Effector CD8-positive, alpha-beta T cell (primary cell): Measurements from ENCODE around the gene STK10.

ENCODE experiments used
- DNase-seq: peaks from one replicate; lab custom pipeline; 2025; lab: John Stamatoyannopoulos, UW

STK10 gene

DNA sequence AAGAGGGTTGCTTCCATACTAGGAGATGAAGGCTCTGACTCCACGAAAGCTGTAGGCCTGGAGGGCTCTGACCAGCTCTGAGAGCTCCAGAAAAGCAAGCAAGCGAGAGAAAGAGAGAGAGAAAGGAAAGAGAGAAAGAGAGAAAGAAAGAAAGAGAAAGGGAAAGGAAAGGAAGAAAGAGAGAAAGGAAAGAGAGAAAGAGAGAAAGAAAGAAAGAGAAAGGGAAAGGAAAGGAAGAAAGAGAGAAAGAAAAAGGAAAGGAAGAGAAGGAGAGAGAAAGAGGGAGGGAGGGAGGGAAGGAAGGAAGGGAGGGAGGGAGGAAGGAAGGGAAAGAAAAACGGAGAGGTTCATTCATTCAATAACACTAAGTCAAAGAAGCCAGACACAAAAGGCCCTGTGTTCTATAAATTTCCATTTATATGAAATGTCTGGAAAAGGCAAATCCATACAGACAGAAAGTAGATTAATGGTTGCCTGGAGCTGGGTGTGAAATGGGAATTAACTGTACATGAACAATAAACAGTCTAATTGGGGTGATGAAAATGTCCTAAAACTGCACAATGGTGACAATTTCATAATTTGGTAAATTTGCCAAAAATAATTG, 1.8 kb upstream of the STK10 start:
- DNase-seq = no peak

DNA sequence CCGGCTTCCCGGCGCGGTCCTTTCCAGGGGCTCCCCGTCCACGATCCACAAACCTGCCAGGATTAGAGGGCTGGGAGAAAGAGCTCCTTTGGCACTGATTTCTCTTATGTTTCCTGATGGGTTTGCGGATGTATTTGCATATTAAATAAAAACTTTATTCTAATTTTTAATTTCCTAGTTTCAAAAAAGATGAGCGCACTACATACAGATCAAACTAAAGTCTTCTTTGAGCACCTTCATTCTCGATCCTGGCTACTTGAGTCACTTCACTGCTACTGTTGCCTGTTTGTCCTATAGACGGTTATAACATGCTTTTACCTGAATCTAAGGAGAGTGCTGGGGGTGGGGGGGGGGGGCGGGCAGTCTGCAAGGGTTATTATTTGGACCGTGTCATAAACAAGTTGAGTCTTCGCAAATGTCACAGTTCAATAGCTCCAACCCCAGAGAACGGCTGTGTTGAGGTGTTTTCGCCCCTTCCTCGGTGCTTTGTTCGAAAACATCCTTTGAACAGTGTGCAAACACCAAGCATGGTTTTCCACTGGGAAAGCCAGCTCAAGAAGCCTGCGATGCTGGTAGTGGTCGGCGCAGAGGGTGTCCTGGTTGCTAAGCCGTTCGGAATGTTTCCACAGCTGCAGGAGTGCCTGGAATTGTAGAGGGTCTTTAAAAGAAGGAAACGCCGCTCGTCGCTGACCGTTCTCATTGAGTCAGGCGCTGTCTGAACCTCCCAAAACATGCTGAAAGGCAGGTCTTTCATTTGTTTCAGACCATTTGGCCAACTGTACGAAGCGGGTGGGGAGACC, 1.1 kb upstream of the STK10 start:
- DNase-seq = no peak

DNA sequence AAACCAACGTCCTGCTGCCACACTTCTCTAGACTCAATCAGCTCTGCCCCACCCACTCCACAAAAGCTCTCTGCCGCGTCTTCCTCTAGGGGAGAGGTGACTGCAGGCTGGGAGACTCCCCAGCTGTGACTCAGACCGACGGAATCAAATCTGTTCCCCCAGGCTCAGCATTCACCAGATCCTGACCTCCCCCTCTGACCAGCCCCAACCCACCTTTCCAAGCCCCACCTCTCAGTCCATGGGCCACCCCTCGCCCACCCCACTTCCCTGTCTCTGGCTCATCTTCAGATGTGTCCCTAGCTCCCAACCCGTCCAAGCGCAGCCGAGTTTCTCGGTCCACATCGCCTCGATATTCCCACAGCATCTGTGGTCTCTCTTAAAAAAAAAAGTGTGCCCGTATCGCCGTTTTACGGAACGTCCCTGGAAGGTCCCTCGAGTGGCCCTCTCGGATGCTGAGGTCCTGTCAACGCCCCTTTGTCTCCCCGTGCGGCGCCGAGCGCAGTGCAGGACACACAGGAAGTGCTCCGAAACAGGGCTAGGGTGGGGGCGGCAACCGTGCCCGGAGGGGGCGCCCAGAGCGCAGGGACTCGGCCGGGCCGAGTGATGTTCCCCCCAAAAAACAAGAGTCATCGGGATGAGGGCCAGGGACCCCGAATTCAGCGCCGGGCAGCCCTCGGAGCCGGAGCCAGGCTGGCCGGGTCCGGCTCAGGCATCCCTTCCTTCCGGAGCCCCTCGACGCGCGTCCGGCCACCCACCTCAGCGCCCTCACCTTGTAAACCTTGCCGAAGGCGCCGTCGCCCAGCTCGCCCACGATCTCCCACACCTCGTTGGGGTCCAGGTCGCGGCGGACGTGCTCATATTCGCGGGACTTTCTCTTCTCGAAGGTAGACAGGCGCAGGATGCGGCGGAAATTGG, 649 bp downstream of the STK10 start:
- peak; percentile 52 for DNase-seq

DNA sequence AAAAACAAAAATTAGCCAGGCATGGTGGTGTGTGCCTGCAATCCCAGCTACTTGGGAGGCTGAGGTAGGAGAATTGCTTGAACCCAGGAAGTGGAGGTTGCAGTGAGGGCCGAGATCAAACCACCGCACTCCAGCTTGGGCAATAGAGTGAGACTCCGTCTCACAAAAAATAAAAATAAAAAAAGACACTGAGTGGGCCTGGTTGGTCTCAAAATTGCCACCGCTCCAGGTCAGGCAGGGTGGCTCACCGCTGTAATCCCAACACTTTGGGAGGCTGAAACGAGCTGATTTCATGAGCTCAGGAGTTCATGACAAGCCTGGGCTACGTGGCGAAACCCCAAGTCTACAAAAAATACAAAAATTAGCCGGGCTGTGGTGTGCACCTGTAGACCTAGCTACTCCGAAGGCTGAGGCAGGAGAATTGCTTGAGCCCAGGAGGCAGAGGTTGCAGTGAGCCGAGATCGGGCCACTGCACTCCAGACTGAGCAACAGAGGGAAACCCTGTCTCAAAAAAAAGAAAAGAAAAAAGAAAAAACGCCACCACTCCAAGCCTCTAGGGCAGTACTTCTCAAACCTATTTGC, 1.8 kb downstream of the STK10 start:
- no peak for DNase-seq

DNA sequence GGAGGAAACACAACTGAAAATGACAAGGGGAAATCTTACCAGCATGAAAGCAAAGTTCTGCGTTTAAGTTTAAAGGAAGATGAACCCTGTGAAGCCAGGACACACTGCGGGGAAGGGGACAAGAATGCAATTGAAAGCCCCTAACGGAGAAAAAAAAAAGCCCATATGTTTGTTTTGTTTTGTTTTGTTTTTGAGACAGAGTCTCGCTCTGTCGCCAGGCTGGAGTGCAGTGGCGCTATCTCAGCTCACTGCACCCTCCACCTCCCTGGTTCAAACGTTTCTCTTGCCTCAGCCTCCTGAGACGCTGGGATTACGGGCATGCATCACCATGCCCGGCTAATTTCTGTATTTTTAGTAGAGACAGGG, 2.9 kb downstream of the STK10 start:
- DNase-seq = no peak

DNA sequence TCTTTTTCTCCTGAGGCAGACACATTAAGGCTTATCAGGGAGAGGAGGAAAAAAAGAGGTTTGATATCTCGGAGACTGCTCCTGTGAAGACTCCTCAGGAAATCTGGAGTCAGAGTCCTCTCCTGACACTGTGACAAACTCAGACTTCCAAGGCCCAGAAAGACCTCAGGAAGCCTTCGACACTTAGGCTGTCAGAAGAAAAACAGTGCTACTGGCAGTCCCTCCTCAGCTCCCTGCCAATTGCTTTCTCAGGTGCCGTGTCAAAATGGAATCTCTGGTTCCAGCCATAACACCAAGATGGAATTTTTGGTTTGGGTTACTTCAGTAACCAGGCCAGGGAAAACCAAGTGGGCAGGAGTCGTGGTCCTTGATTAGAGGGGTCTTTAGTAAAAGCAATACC, 4.1 kb downstream of the STK10 start:
- DNase-seq = no peak

DNA sequence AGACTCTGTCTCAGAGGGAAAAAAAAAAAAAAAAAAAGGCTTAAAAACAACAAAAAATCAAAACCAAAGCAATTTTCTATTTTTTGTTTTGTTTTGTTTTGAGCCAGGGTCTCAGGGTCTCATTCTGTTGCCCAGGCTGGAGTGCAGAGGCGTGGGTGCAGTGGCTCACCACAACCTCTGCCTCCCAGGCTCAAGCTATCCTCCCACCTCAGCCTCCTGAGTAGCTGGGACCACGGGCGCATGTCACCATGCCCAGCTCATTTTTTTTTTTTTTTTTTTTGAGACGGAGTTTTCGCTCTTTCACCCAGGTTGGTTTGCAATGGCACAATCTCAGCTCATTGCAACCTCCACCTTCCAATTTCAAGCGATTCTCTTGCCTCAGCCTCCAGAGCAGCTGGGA, 5.7 kb downstream of the STK10 start:
- DNase-seq = no peak

DNA sequence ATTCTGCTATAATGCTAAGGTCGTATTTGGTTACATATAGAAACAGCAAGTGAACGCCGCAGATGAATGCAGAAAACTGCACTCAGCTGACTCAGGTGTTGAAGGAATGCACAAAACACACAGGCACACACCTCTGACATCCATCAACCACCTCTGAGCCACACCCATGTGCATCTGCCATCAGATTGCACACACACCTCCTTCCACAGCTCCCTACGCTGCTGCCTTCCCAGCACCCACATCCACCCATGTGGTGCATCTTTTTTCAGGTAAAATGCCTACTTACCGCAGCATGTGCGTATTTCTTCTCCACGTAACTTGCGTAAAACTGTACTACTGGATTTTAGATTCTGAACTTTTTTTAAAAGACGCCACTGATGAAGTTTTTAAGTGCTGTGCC, 7.1 kb downstream of the STK10 start:
- no peak for DNase-seq

DNA sequence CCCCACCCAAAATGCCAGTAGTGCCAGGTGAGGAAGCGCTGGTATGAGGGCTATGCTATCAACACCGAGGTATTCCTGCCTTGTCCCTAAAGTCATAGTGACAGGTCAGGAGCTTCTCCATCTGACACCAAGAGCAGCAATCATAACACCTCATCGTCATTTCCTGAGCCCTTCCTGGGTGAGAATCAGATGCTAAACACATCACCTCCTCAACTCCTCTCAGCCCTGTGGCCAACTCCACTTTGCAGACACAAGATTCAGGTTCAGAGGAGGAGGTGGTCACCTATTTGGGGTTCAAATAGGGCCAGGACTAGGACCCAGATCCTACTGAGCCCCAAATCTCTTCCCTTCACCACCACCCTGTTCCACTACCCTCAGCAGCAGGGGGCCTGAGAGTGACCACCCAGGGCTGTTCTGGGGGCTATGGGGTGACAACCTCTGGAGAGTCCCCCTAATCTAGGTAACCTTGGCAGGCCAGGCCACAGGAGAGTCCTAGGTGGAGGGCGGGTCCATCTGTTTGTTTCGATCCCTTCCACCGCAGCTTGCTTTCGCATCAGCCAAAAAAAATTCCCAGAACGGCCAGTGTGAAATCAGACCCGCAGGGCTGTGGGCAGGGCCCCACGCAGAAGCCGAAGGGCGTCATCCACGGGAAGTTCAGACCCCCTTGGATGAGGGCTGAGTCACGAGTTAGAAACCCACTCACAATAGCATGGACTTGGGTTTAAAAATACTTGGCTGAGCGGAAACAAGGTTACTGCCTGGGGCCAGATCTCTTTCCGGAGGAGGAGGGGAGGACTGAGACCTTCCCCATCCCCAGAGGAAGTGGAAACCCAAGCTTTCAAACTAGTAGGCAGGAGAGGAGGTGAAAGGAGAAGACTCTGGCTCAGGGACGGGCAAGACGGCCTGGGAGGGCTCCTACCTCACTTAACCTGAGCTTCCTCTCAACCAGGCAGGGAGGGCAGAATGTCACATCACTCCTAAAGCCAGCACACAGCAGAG, 8.7 kb downstream of the STK10 start:
- DNase-seq = peak; percentile 33

DNA sequence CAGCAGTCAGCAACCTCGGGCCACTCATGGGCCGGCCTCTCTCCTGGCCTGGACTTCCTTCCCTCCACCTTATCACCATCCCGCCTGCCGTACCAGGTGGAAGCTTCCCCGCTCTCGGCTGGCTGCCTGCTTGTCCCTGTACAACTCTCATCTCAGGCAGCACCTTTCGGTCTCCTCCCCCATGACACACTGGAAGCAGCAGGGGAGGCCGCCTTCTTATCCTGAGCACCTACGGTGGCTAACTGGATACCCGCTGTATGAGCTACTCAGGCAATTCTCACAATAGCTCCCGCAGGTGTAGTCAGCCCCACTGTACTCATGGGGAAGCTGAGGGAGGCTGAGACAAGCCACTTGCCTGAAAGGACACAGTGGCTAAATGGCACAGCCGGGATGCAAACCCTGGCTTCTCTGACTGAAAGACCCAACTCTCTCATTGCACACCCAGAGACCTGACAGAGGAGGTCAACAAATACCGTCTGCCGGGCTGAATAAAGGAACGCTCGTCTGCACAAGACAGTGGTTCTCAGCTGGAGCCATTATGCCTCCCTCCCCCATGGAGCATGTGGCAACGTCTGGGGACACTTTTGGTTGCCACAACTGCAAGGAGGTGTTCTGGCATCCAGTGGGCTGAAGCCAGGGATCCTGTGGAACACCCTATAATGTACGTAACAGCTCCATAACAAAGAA, 9.6 kb downstream of the STK10 start:
- no peak for DNase-seq

DNA sequence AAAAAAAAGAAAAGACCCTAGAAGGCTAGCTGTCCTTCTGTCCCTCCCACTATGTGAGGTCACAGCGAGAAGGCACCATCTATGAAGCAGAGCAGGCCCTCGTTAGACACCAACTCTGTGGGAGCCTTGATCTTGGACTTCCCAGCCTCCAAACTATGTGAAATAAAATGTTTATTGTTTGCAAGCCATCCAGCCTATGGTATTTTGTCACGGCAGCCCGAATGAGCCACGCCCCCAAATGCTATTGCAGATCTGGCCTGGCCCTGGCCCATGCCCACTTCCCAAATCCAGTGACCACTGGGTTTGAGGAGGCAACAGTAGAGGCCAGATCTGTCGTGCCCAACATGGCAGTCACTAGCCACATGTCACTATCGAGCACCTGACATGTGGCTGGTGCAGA, 10.8 kb downstream of the STK10 start:
- DNase-seq = no peak

DNA sequence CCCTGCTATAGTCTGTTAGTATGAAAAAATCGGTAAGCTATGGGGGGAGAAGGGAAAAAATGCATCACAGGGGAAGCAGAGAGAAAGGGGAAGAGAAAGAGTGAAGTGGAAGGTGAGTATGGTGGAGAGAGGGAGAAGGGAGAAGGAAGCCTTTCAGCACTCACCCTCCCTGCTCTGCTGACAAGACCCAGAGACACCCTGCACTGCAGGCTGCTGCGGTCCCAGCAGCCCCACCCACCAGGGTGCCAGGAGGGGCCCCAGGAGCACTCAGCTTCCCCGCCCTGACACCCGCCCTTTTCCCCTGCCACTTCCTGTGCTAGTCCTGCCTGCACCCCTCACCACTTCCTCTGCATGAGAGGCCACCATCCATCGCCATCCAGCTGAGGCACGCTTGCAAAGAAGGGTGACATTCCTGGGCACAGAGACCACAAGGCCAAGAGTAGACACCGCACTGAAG, 12.7 kb downstream of the STK10 start:
- peak; percentile 72 for DNase-seq

DNA sequence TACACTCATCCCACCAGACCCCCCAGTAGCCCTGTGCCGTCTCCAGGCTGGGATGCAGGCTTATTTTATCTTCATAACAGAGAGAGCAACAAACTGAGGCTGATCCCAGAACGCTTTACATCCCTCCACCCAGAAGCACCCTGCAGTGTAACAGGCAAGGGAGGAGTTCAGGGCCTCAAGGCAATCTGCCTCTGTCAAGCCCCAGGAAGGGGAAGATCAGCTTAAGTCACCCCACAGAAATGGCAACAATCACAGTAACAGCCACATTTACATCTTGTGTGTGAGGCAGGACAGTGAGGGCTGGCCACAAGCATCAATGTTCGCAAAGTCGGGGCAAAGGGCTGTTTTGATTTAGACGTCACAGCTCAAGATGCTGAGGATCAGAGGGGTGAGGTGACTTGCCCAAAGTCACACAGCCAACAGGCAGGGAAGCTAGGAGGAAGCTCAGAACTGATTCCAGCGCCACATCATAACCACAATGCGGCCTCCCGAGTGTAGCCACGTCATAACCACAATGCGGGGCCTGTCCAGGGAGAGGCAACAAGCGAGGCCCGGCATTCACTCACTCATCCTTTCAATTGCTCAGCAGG, 14.4 kb downstream of the STK10 start:
- DNase-seq = peak; percentile 31

DNA sequence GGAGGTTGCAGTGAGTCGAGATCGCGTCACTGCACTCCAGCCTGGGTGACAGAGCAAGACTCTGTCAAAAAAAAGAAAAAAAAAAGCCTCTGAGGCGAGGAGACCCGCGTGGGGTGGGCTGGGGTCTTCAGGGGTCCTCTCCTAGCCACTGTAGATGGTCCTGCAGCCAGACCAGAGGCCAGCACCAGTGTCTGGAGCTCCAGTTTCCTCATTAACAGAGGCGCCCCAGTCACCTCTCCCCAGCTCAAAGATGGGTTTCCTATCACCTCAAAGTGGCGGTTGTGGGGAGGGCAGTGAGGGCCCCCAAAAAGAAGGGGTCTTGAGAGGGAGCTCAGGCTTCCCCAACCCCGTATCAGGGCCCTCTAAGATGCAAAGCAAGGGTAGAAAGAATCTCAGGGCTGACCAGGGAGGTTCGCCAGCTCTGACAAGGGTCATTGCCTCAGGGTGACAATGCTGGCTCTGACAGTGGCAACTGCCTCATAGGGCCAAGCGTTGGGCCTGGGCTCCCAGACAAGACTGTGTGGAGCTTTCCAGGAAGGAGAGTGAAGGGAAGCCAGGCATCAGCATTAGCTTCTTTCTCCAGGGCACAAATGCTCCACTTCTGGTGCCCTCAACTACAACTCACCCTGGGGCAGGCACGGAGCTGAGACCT, 15.0 kb downstream of the STK10 start:
- no peak for DNase-seq

DNA sequence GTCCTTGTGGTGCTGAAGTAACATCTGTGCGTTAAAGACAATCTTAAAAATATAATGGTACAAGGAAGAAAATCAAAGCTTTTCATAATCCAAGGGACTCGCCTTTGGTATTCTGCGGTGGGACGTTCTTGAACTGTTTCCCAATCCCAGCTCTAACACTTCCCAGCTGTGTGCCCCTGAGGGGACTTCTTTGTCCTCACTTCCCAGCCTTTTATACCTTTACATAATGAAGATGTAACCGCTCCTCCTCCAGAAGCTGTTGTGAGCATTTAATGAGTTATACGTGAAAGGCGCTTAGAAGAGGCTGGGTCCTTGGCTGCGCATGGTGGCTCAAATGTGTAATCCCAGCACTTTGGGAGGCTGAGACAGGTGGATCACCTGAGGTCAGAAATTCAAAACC, 16.9 kb downstream of the STK10 start:
- DNase-seq = no peak

DNA sequence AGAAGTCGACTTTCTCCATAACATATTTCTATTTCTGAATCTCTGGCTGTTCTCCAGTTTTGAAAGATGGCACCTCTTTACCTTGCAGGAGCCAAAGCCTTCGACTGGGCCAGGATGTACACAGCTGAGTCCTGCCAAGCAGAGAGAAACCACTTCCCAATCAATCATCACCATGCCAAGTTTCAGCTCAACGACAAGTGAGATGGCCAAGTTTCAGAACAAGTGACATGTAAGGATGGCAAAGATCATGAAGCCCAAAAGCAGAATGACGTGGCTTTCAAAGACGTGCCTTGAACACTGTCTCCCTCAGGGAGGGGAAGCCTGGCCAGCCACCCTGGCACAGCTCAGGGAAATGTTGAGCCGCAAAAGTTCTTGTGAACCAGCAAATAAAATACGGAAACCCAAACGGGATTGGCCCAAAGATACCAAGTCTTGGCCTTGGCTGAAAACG, 17.7 kb downstream of the STK10 start:
- DNase-seq = no peak

DNA sequence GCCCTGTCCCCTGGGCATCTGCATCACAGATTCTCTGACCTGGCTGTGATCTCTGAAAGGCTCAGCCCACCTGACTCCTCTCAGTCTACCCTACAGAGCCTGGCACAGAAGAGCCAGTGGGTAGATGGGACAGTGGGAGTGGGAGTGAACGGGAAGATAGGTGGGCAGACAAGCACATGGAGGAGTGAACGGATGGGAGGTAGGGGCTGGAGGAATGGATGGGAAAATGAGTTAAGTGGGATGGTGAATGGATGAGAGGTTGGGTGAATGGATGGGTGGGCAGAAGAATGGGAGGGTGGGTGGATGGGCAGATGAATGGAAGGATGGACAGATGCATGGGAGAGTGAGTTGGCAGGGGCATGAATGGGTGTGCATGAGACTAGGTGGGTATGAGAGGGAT, 18.8 kb downstream of the STK10 start:
- no peak for DNase-seq

DNA sequence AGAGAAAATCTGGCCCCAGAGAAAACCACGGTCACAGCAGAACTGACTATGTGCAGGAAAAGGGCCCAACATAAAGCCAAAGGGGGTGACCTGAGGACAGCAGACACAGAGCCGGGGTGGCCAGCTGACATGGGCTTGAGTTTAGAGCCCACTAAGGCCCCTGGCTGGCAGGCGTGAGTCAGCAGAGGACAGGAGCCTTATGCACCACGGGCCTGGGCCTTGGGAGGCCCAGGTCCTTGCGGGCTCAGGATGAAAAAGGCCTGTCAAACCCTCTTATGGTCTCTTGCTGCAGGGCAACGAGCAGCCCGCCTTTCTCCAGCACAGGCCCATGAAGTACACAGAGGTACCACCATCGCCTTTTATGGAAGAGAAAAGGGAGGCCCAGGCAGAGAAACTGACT, 19.7 kb downstream of the STK10 start:
- DNase-seq = no peak

DNA sequence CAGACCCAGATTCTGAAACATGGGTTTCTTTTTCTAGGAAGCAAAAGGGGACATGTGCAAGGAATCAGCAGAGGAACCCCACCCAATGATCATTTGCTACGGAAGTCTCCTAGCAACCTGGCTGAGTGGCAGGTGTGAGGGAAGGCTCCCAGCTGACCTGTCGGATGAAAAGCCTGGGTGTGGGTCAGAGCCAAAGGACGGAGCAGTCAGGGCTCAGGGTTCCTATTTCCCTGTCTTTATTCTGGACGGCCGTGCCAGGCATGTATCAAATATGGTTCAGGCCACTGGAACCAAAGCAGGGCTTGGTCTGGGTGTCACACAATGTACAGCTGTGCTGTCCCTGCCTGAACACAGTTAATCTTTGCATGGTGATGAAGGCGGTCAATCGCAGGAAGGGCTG, 20.1 kb downstream of the STK10 start:
- DNase-seq = no peak
